ENCODE results near the gene CFDP1.
A peak's percentile ranks its signal among the peaks of the same experiment; 100 is the strongest.

CFDP1 gene

GRCh38 chr16:75257886-75258806 is 175.2 kb downstream of the CFDP1 start:
- Histone ChIP-seq H3K36me3 (ENCODE audit: control insufficient read depth, insufficient read depth, low read length) (peaks cover 33% of the 10 kb centered on the region), H3K27ac (ENCODE audit: low read depth, low read length, severe bottlenecking) (peak overlapping the region; percentile 79), H3K4me1 (ENCODE audit: control insufficient read depth, insufficient read depth, low read length, poor library complexity, severe bottlenecking) (peaks cover 76% of the 10 kb centered on the region), H3K9me3 (ENCODE audit: control insufficient read depth, low read length) (no peaks in the 10 kb centered on the region), H3K4me3 (ENCODE audit: extremely low read depth, insufficient read depth, low read length, poor library complexity, severe bottlenecking) (no peak overlapping the region)
- WGBS, 2 experiments (ENCODE audit: insufficient coverage in 2 of 2), result 87 to 96% methylated on average over 16 to 18 of the region's 21 CpGs

GRCh38 chr16:75256696-75257343 is 176.5 kb downstream of the CFDP1 start:
- WGBS, 2 experiments (ENCODE audit: insufficient coverage in 2 of 2), result 12 to 39% methylated on average over 5 to 9 of the region's 14 CpGs
- H3K4me1 ChIP-seq (ENCODE audit: control insufficient read depth, insufficient read depth, low read length, poor library complexity, severe bottlenecking), result peaks cover 77% of the 10 kb centered on the region
- peak overlapping the region; percentile 79 for H3K27ac ChIP-seq (ENCODE audit: low read depth, low read length, severe bottlenecking)
- peaks cover 24% of the 10 kb centered on the region for H3K36me3 ChIP-seq (ENCODE audit: control insufficient read depth, insufficient read depth, low read length)
- no peaks in the 10 kb centered on the region for H3K9me3 ChIP-seq (ENCODE audit: control insufficient read depth, low read length)
- no peak overlapping the region for H3K4me3 ChIP-seq (ENCODE audit: extremely low read depth, insufficient read depth, low read length, poor library complexity, severe bottlenecking)

GRCh38 chr16:75256059-75256571 is 177.2 kb downstream of the CFDP1 start:
- H3K4me1 ChIP-seq (ENCODE audit: control insufficient read depth, insufficient read depth, low read length, poor library complexity, severe bottlenecking), result peaks cover 72% of the 10 kb centered on the region
- peaks cover 17% of the 10 kb centered on the region for H3K36me3 ChIP-seq (ENCODE audit: control insufficient read depth, insufficient read depth, low read length)
- WGBS, 2 experiments (ENCODE audit: insufficient coverage in 2 of 2), result 40 to 67% methylated on average over 10 to 12 of the region's 12 CpGs
- H3K27ac ChIP-seq (ENCODE audit: low read depth, low read length, severe bottlenecking), result peak overlapping the region; percentile 79
- H3K4me3 ChIP-seq (ENCODE audit: extremely low read depth, insufficient read depth, low read length, poor library complexity, severe bottlenecking), result no peak overlapping the region
- H3K9me3 ChIP-seq (ENCODE audit: control insufficient read depth, low read length), result no peaks in the 10 kb centered on the region

- Histone ChIP-seq H3K4me1 (ENCODE audit: control insufficient read depth, insufficient read depth, low read length, poor library complexity, severe bottlenecking) (peaks cover 71% of the 10 kb centered on the region), H3K27ac (ENCODE audit: low read depth, low read length, severe bottlenecking) (peak overlapping the region; percentile 96), H3K9me3 (ENCODE audit: control insufficient read depth, low read length) (no peaks in the 10 kb centered on the region), H3K4me3 (ENCODE audit: extremely low read depth, insufficient read depth, low read length, poor library complexity, severe bottlenecking) (no peak overlapping the region), H3K36me3 (ENCODE audit: control insufficient read depth, insufficient read depth, low read length) (peaks cover 14% of the 10 kb centered on the region)
- WGBS, 2 experiments (ENCODE audit: insufficient coverage in 2 of 2), result 52 to 75% methylated on average over 1 to 4 of the region's 5 CpGs
These were observed 178.9 kb downstream of the CFDP1 start for GRCh38 chr16:75254359-75254837.

GRCh38 chr16:75252946-75253911 is 180.1 kb downstream of the CFDP1 start:
- H3K4me1 ChIP-seq (ENCODE audit: control insufficient read depth, insufficient read depth, low read length, poor library complexity, severe bottlenecking), result peaks cover 78% of the 10 kb centered on the region
- 35 to 55% methylated on average over 9 to 12 of the region's 15 CpGs for WGBS, 2 experiments (ENCODE audit: insufficient coverage in 2 of 2)

GRCh38 chr16:75252049-75252864 is 181.0 kb downstream of the CFDP1 start:
- 54 to 63% methylated on average over 17 to 20 of the region's 24 CpGs for WGBS, 2 experiments (ENCODE audit: insufficient coverage in 2 of 2)
- peaks cover 36% of the 10 kb centered on the region for H3K36me3 ChIP-seq (ENCODE audit: control insufficient read depth, insufficient read depth, low read length)
- peak overlapping the region; percentile 23 for H3K4me3 ChIP-seq (ENCODE audit: extremely low read depth, insufficient read depth, low read length, poor library complexity, severe bottlenecking)
- peaks cover 78% of the 10 kb centered on the region for H3K4me1 ChIP-seq (ENCODE audit: control insufficient read depth, insufficient read depth, low read length, poor library complexity, severe bottlenecking)
- no peaks in the 10 kb centered on the region for H3K9me3 ChIP-seq (ENCODE audit: control insufficient read depth, low read length)
- peak overlapping the region; percentile 96 for H3K27ac ChIP-seq (ENCODE audit: low read depth, low read length, severe bottlenecking)

More at GRCh38 chr16:75252946-75253911, 180.1 kb downstream of the CFDP1 start:
- H3K27ac ChIP-seq (ENCODE audit: low read depth, low read length, severe bottlenecking), result peak overlapping the region; percentile 96
- H3K9me3 ChIP-seq (ENCODE audit: control insufficient read depth, low read length), result no peaks in the 10 kb centered on the region
- H3K36me3 ChIP-seq (ENCODE audit: control insufficient read depth, insufficient read depth, low read length), result peaks cover 26% of the 10 kb centered on the region
- peak overlapping the region; percentile 23 for H3K4me3 ChIP-seq (ENCODE audit: extremely low read depth, insufficient read depth, low read length, poor library complexity, severe bottlenecking)

- H3K4me1 ChIP-seq (ENCODE audit: control insufficient read depth, insufficient read depth, low read length, poor library complexity, severe bottlenecking), result peaks cover 78% of the 10 kb centered on the region
These were observed 181.8 kb downstream of the CFDP1 start, which contains the start of gene BCAR1 for GRCh38 chr16:75251280-75252048. Gene BCAR1, minus strand, starts transcription at chr16:75251624. Its CDS starts 142 bp downstream, at chr16:75251482.

GRCh38 chr16:75250809-75251279 is 182.5 kb downstream of the CFDP1 start:
- peak overlapping the region; percentile 87 for H3K4me3 ChIP-seq (ENCODE audit: extremely low read depth, insufficient read depth, low read length, poor library complexity, severe bottlenecking)
- H3K36me3 ChIP-seq (ENCODE audit: control insufficient read depth, insufficient read depth, low read length), result peaks cover 48% of the 10 kb centered on the region
- H3K27ac ChIP-seq (ENCODE audit: low read depth, low read length, severe bottlenecking), result peak overlapping the region; percentile 99
- peaks cover 78% of the 10 kb centered on the region for H3K4me1 ChIP-seq (ENCODE audit: control insufficient read depth, insufficient read depth, low read length, poor library complexity, severe bottlenecking)
- no peaks in the 10 kb centered on the region for H3K9me3 ChIP-seq (ENCODE audit: control insufficient read depth, low read length)
- WGBS, 2 experiments (ENCODE audit: insufficient coverage in 2 of 2), result 0% methylated on average over 39 to 52 of the region's 59 CpGs

More at GRCh38 chr16:75251280-75252048, 181.8 kb downstream of the CFDP1 start, which contains the start of gene BCAR1:
- H3K4me3 ChIP-seq (ENCODE audit: extremely low read depth, insufficient read depth, low read length, poor library complexity, severe bottlenecking), result peak within 1 kb of the TSS; percentile 87
- H3K9me3 ChIP-seq (ENCODE audit: control insufficient read depth, low read length), result no peaks in the 10 kb centered on the region
- peak within 1 kb of the TSS; percentile 99 for H3K27ac ChIP-seq (ENCODE audit: low read depth, low read length, severe bottlenecking)
- peaks cover 43% of the 10 kb centered on the region for H3K36me3 ChIP-seq (ENCODE audit: control insufficient read depth, insufficient read depth, low read length)
- WGBS, 2 experiments (ENCODE audit: insufficient coverage in 2 of 2), result 0 to 1% methylated on average over 43 to 50 of the region's 84 CpGs

Measured in mesodermal cell (in vitro differentiated cells).